ENCODE results near the gene GLRA1. TPM values are rescaled to one million over a fixed set of nuclear protein-coding genes. Genes with fewer than 3 reads are reported as not detected.

The GLRA1 gene
- total RNA-seq, 2 donors from 2014 or later: not detected

DNA sequence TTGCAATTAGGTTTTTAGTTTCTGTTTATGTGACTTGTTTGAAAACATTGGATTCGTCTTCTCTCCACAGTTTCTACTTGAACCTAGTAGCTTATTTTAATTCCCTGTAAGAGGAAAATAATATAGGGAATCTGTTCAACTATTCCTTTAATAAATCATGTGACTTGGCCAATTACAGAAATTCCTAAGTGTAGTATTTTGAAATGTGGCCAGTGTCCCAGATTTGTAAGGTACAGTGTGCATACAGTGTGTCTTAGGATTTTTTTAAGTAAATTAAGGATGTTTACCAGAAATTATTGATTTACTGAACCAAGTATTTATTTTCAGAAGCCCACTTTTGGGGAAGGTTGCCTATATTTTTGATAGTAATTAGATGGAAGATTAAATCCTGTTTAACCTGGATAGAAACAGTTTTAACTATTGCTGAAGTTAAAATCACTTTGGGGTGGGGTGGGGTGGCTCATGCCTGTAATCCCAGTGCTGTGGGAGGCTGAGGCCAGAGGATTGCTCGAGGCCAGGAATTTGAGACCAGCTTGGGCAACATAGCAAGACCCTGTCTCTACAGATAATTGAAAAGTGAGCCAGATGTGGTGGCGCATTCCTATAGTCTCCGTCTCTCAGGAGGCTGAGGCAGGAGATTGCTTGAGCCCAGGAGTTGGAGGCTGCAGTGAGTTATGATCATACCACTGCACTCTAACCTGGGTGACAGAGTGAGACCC is 116.0 kb downstream of the GLRA1 start:
- Histone ChIP-seq H3K27me3 (replicated peaks; ENCODE audit: insufficient read depth) (no peaks in the 10 kb centered on the region), H3K4me3 (no peak overlapping the region), H3K27ac (no peak overlapping the region), H3K9me3 (no peaks in the 10 kb centered on the region), H3K36me3 (peaks cover 0 to 10% of the 10 kb centered on the region in 2 donors), H3K4me1 (replicated peaks) (no peaks in the 10 kb centered on the region)
- TF ChIP-seq POLR2AphosphoS5 (IDR thresholded peaks at IDR 0.05) (no peak), POLR2A (IDR thresholded peaks at IDR 0.05) (no peak)
- TF ChIP-seq, protein P1, sequence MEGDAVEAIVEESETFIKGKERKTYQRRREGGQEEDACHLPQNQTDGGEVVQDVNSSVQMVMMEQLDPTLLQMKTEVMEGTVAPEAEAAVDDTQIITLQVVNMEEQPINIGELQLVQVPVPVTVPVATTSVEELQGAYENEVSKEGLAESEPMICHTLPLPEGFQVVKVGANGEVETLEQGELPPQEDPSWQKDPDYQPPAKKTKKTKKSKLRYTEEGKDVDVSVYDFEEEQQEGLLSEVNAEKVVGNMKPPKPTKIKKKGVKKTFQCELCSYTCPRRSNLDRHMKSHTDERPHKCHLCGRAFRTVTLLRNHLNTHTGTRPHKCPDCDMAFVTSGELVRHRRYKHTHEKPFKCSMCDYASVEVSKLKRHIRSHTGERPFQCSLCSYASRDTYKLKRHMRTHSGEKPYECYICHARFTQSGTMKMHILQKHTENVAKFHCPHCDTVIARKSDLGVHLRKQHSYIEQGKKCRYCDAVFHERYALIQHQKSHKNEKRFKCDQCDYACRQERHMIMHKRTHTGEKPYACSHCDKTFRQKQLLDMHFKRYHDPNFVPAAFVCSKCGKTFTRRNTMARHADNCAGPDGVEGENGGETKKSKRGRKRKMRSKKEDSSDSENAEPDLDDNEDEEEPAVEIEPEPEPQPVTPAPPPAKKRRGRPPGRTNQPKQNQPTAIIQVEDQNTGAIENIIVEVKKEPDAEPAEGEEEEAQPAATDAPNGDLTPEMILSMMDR (IDR thresholded peaks at IDR 0.05): no peak
- no peak for DNase-seq (ENCODE audit: low spot score)
- intact Hi-C loops (cut with DNase I): no loop called here
- 82% methylated on average over 4 of the region's 4 CpGs for WGBS

DNA sequence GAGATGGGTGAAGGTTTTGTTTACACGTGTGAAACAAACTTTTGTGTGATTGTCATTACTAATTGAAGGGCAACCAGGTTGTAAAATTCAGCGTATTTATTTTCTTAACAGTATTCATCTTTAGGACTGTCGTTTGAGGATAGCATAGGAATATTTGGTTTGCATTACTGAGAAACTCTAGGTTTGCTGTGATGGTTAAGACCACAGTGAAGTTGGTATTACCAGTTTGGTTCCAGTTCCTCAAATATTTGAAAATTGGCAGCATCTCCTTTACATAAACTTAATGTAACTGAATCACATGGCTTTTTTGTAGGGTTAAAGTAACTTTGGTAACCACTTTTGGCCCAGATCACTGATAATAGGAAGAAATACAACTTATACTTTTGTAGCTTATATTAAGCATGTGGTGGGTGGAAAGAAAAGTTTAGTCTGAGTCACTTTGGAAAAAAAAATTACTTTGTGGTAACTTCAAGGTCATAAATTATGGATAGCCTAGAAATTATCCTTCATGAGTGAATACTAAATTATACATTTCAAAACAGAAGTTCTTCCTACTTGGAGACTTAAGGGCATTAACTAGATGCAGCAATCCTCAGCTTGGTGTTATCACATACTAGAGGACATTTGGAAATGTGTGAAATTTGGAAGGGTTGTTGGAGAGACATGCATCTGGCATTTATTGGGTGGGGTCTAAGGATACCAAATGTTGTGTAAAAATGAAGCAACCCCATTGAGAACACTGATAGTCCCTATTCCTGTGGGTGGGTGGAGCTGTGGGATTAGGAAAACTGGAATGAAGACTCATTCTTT is 119.0 kb downstream of the GLRA1 start:
- H3K36me3 ChIP-seq: peaks cover 0 to 10% of the 10 kb centered on the region in 2 donors
- no peaks in the 10 kb centered on the region for H3K4me1 ChIP-seq (replicated peaks)
- H3K27me3 ChIP-seq (replicated peaks; ENCODE audit: insufficient read depth): no peaks in the 10 kb centered on the region
- intact Hi-C loops (cut with DNase I): no loop called here
- no peak overlapping the region for H3K27ac ChIP-seq
- no peak for TF ChIP-seq POLR2AphosphoS5 (IDR thresholded peaks at IDR 0.05)
- TF ChIP-seq POLR2A (IDR thresholded peaks at IDR 0.05): no peak
- TF ChIP-seq, protein P1 (IDR thresholded peaks at IDR 0.05): no peak
- no peak for DNase-seq (ENCODE audit: low spot score)
- no peak overlapping the region for H3K4me3 ChIP-seq
- H3K9me3 ChIP-seq: no peaks in the 10 kb centered on the region
- 72% methylated on average over 3 of the region's 3 CpGs for WGBS

DNA sequence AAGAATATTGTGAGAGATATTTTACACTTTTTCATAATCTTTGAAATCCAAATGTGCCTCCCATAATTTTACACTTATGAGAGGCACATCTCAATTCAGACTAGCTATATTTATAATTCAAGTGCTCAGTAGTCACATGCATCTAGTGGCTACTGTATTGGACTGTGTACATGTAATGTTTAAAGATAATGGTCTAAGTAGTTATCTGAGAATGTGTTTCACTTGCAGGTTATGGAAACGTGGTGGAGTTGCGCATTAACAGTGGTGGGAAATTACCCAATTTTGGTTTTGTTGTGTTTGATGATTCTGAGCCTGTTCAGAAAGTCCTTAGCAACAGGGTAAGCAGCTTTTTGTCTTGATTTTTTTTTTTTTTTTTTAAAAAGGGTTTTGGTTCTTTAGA is 124.1 kb downstream of the GLRA1 start:
- TF ChIP-seq POLR2AphosphoS5 (IDR thresholded peaks at IDR 0.05) (no peak), POLR2A (IDR thresholded peaks at IDR 0.05) (no peak)
- TF ChIP-seq, protein P1 (IDR thresholded peaks at IDR 0.05): no peak
- 86% methylated on average over 2 of the region's 2 CpGs for WGBS
- H3K4me1 ChIP-seq (replicated peaks): no peaks in the 10 kb centered on the region
- peaks cover 10% of the 10 kb centered on the region in 2 donors for H3K36me3 ChIP-seq
- DNase-seq (ENCODE audit: low spot score): no peak
- H3K9me3 ChIP-seq: no peaks in the 10 kb centered on the region
- intact Hi-C loops (cut with DNase I): no loop called here
- no peaks in the 10 kb centered on the region for H3K27me3 ChIP-seq (replicated peaks; ENCODE audit: insufficient read depth)
- no peak overlapping the region for H3K27ac ChIP-seq
- H3K4me3 ChIP-seq: no peak overlapping the region

DNA sequence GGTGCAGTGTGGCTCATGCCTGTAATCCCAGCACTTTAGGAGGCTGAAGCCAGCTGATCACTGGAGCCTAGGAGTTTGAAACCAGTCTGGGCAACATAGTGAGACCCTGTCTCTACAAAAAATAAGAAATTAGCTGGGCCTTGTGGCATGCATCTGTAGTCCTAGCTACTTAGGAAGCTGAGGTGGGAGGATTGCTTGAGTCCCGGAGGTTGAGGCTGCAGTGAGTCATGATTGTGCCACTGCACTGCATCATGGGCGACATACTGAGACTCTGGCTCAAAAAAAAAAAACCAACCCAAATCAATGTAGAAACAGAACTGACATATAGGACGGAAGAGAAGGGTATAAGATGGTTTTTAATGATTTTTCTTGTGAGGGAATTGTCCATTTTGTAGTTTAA is 125.2 kb downstream of the GLRA1 start:
- Histone ChIP-seq H3K4me3 (no peak overlapping the region), H3K36me3 (peaks cover 13% of the 10 kb centered on the region in 2 donors), H3K27me3 (replicated peaks; ENCODE audit: insufficient read depth) (no peaks in the 10 kb centered on the region), H3K9me3 (no peaks in the 10 kb centered on the region), H3K27ac (no peak overlapping the region), H3K4me1 (replicated peaks) (no peaks in the 10 kb centered on the region)
- TF ChIP-seq POLR2A (IDR thresholded peaks at IDR 0.05) (no peak), POLR2AphosphoS5 (IDR thresholded peaks at IDR 0.05) (no peak)
- TF ChIP-seq, protein P1 (IDR thresholded peaks at IDR 0.05): no peak
- intact Hi-C loops (cut with DNase I): no loop called here
- 96% methylated on average over 3 of the region's 3 CpGs for WGBS
- DNase-seq (ENCODE audit: low spot score): no peak

Data from prostate gland (tissue), 2 donors.